Measurements from ENCODE around the gene ELFN1. TPM values are rescaled to one million over a fixed set of nuclear protein-coding genes. Genes with fewer than 3 reads are reported as not detected.

The ELFN1 gene
- total and polyA plus RNA-seq, 10 of the 15 experiments (the other 5 are each of a cell fraction or from before 2014, with no cell fraction given): 0.04 TPM; not detected in 9

DNA sequence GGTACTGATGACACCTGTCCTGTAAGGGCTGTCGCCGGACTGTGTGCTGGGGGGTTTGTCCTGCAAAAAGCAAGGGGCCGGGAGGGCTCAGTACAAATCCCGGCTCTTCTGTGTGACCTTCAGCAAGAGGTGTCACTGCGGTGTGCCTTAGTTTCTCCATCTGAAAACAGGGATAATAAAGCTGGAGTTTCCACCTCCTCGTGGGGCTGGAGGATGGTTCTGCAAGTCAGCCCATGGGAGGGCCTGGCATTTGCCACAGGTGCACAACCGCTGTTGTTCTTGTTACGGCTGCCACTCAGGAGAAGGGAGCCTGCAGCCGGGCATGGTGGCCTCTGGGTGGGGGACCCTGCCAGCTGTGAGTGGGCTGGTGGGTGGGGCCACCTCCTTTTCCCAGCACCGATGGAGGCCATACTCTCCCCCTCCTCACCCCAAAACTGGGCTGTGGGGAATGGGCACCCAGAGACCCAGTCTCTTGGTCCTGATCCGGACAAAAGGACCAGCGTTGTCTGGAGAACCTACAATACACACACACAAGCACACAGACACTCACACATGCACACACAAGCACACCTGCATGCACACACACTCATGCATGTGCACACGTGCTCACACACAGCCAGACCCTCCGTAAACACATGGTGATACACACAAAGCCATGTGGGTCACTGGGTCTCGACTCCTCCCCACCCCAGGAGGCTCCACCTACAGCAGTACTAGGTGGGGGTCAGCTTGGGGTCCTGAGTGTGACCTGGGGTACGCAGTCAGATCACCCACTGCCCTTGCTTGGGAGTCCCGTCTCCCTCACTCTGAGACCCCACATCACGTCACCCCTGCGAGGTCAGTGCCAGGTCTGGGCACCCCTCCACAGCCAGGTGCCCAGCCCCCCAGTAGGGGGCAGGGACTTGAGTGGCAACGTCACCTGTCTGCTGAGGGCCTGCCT lies 34.1 kb downstream of the ELFN1 start:
- in situ Hi-C loops (cut with MboI): no loop called here
- Histone ChIP-seq H3K79me2 (ENCODE audit: control insufficient read depth, insufficient read depth, low read length) (no peaks in the 10 kb centered on the region), H3K9ac (ENCODE audit: control insufficient read depth, insufficient read depth, low read length) (no peak overlapping the region), H3K36me3 (ENCODE audit: control insufficient read depth in 2 of 2, insufficient read depth in 2 of 2, low read length in 1 of 2) (no peaks in the 10 kb centered on the region), H3K4me2 (ENCODE audit: control insufficient read depth, insufficient read depth) (no peak overlapping the region), H3K4me1 (ENCODE audit: control insufficient read depth, insufficient read depth, low read length) (no peaks in the 10 kb centered on the region), H3K9me3 (replicated peaks; ENCODE audit: control insufficient read depth, insufficient read depth, low read length) (no peaks in the 10 kb centered on the region), H3K4me3 (no peak overlapping the region), H3K27ac (ENCODE audit: control insufficient read depth, insufficient read depth) (no peak overlapping the region), H4K20me1 (ENCODE audit: control insufficient read depth, insufficient read depth) (no peaks in the 10 kb centered on the region), H2AFZ (ENCODE audit: control insufficient read depth, low read depth, low read length) (no peak overlapping the region), H3K27me3 (replicated peaks in 1 of 2; ENCODE audit: control insufficient read depth in 2 of 2, insufficient read depth in 2 of 2, low read length in 1 of 2) (no peaks in the 10 kb centered on the region)
- RAD21 ChIA-PET (ENCODE audit: unreplicated experiment): no interaction called here
- POLR2A ChIA-PET: no interaction called here
- SMC1A ChIA-PET (ENCODE audit: uncharacterized antibody, unreplicated experiment): interaction anchor here (0.6 to 1.6 kb wide), 3 partner anchors 22 to 644 kb away, joined by 3 to 4 read pairs (median 3); no protein-coding TSS in a partner anchor
- ATAC-seq: no peak
- no peak for DNase-seq (ENCODE audit: low read depth, low spot score)
- TF ChIP-seq, protein P1, sequence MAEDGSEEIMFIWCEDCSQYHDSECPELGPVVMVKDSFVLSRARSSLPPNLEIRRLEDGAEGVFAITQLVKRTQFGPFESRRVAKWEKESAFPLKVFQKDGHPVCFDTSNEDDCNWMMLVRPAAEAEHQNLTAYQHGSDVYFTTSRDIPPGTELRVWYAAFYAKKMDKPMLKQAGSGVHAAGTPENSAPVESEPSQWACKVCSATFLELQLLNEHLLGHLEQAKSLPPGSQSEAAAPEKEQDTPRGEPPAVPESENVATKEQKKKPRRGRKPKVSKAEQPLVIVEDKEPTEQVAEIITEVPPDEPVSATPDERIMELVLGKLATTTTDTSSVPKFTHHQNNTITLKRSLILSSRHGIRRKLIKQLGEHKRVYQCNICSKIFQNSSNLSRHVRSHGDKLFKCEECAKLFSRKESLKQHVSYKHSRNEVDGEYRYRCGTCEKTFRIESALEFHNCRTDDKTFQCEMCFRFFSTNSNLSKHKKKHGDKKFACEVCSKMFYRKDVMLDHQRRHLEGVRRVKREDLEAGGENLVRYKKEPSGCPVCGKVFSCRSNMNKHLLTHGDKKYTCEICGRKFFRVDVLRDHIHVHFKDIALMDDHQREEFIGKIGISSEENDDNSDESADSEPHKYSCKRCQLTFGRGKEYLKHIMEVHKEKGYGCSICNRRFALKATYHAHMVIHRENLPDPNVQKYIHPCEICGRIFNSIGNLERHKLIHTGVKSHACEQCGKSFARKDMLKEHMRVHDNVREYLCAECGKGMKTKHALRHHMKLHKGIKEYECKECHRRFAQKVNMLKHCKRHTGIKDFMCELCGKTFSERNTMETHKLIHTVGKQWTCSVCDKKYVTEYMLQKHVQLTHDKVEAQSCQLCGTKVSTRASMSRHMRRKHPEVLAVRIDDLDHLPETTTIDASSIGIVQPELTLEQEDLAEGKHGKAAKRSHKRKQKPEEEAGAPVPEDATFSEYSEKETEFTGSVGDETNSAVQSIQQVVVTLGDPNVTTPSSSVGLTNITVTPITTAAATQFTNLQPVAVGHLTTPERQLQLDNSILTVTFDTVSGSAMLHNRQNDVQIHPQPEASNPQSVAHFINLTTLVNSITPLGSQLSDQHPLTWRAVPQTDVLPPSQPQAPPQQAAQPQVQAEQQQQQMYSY (CRISPR knock-in tag; IDR thresholded peaks at IDR 0.05): no peak
- TF ChIP-seq, protein P2, sequence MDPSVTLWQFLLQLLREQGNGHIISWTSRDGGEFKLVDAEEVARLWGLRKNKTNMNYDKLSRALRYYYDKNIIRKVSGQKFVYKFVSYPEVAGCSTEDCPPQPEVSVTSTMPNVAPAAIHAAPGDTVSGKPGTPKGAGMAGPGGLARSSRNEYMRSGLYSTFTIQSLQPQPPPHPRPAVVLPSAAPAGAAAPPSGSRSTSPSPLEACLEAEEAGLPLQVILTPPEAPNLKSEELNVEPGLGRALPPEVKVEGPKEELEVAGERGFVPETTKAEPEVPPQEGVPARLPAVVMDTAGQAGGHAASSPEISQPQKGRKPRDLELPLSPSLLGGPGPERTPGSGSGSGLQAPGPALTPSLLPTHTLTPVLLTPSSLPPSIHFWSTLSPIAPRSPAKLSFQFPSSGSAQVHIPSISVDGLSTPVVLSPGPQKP (IDR thresholded peaks at IDR 0.05; ENCODE audit: low read depth, low read length): no peak
- TF ChIP-seq, protein P3, sequence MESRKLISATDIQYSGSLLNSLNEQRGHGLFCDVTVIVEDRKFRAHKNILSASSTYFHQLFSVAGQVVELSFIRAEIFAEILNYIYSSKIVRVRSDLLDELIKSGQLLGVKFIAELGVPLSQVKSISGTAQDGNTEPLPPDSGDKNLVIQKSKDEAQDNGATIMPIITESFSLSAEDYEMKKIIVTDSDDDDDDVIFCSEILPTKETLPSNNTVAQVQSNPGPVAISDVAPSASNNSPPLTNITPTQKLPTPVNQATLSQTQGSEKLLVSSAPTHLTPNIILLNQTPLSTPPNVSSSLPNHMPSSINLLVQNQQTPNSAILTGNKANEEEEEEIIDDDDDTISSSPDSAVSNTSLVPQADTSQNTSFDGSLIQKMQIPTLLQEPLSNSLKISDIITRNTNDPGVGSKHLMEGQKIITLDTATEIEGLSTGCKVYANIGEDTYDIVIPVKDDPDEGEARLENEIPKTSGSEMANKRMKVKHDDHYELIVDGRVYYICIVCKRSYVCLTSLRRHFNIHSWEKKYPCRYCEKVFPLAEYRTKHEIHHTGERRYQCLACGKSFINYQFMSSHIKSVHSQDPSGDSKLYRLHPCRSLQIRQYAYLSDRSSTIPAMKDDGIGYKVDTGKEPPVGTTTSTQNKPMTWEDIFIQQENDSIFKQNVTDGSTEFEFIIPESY (IDR thresholded peaks at IDR 0.05): no peak
- TF ChIP-seq NR2F1 (conservative IDR thresholded peaks at IDR 0.05) (no peak), RCOR1 (conservative IDR thresholded peaks at IDR 0.05; ENCODE audit: low read depth, low read length) (no peak), TARDBP (IDR thresholded peaks at IDR 0.05; ENCODE audit: borderline replicate concordance) (no peak), SMAD1 (IDR thresholded peaks at IDR 0.05; ENCODE audit: low read depth, partially characterized antibody) (no peak)
- CTCF ChIA-PET: no interaction called here
- FAIRE-seq: no peak
- WGBS (ENCODE audit: insufficient coverage, insufficient replicate concordance, low lambda C conversion rate, missing lambda C conversion rate): 63% methylated on average over 20 of the region's 20 CpGs
- intact Hi-C loops (cut with micrococcal nuclease; ENCODE audit: unreplicated experiment): no loop called here
- no TSS peak for BruUV-seq (replicated peaks)

Measured in GM12878 (cell line).